Liver (tissue), 9 donors: Measurements from ENCODE around the gene CSPG4. TPM values are rescaled to one million over a fixed set of nuclear protein-coding genes. Genes with fewer than 3 reads are reported as not detected.
"Not testable (repeated sequence)": the region's sequence is repeated elsewhere in the genome, so short reads cannot be mapped to it uniquely, and the experiment has no call there.

Source experiments
- DNase-seq: peaks from one replicate; pipeline ENCODE4 v3.0.0-alpha.2; 2017; ENCODE audit warnings: low spot score
- H3K27ac ChIP-seq, 2 donors: one replicate each; pipeline ENCODE4 v1.7.0; 2013; ENCODE audit warnings: inconsistent platforms in 2 of 2, low read length in 2 of 2, control low read depth in 1 of 2, low read depth in 1 of 2, mild to moderate bottlenecking in 1 of 2
- H3K27me3 ChIP-seq, 4 donors: one replicate each; pipeline versions ENCODE4 v1.6.1 to v1.7.0; 2013; ENCODE audit warnings: low read length in 3 of 4, inconsistent platforms in 1 of 4, mild to moderate bottlenecking in 1 of 4, moderate library complexity in 1 of 4; ENCODE audit not compliant: control insufficient read depth in 4 of 4, insufficient read depth in 4 of 4
- H3K36me3 ChIP-seq, 4 donors: one replicate each; pipeline versions ENCODE4 v1.6.1 to v1.7.0; 2013; ENCODE audit warnings: low read length in 3 of 4, mild to moderate bottlenecking in 3 of 4, low read depth in 1 of 4, moderate library complexity in 1 of 4; ENCODE audit not compliant: control insufficient read depth in 4 of 4, insufficient read depth in 3 of 4
- H3K4me1 ChIP-seq, 4 donors: one replicate each; pipeline versions ENCODE4 v1.6.1 to v1.7.0; 2013; ENCODE audit warnings: low read length in 3 of 4, mild to moderate bottlenecking in 3 of 4, moderate library complexity in 1 of 4; ENCODE audit not compliant: control insufficient read depth in 4 of 4, insufficient read depth in 4 of 4
- H3K4me3 ChIP-seq, 3 donors: one replicate each; pipeline versions ENCODE4 v1.6.1 to v1.7.0; 2013; ENCODE audit warnings: low read length in 3 of 3, control low read depth in 1 of 3, low read depth in 1 of 3, mild to moderate bottlenecking in 1 of 3
- H3K9ac ChIP-seq, 2 donors: one replicate each; pipeline ENCODE4 v1.7.0; 2013; ENCODE audit warnings: low read length in 2 of 2, mild to moderate bottlenecking in 2 of 2, moderate library complexity in 2 of 2, control low read depth in 1 of 2, low read depth in 1 of 2
- H3K9me3 ChIP-seq, 4 donors: one replicate each; pipeline versions ENCODE4 v1.6.1 to v1.7.0; 2013; ENCODE audit warnings: low read length in 3 of 4; ENCODE audit not compliant: control insufficient read depth in 4 of 4
- FOXA1 ChIP-seq: IDR thresholded peaks from 2 replicates; pipeline ENCODE4 v1.6.1; 2016; ENCODE audit warnings: antibody characterized with exemption
- FOXA2 ChIP-seq: IDR thresholded peaks from 2 replicates; pipeline ENCODE4 v1.6.1; 2016; ENCODE audit warnings: antibody characterized with exemption
- GABPA ChIP-seq, 2 donors: IDR thresholded peaks in 1 of 2; conservative IDR thresholded peaks in 1 of 2; 2 replicates each; pipeline ENCODE4 v1.6.1; 2016; ENCODE audit warnings: antibody characterized with exemption in 2 of 2, mild to moderate bottlenecking in 1 of 2, moderate library complexity in 1 of 2
- HNF4A ChIP-seq, 2 donors: conservative IDR thresholded peaks; 2 replicates each; pipeline ENCODE4 v1.6.1; 2016; ENCODE audit warnings: antibody characterized with exemption in 2 of 2, mild to moderate bottlenecking in 2 of 2
- JUND ChIP-seq, 2 donors: IDR thresholded peaks; 2 replicates each; pipeline ENCODE4 v1.6.1; 2016; ENCODE audit warnings: antibody characterized with exemption in 2 of 2
- NR2F2 ChIP-seq: IDR thresholded peaks from 2 replicates; pipeline ENCODE4 v1.6.1; 2016; ENCODE audit warnings: antibody characterized with exemption
- RAD21 ChIP-seq, 2 donors: IDR thresholded peaks; 2 replicates each; pipeline ENCODE4 v1.6.1; 2016; ENCODE audit warnings: antibody characterized with exemption in 2 of 2, mild to moderate bottlenecking in 2 of 2
- REST ChIP-seq: IDR thresholded peaks from 2 replicates; pipeline ENCODE4 v1.6.1; 2016; ENCODE audit warnings: antibody characterized with exemption, mild to moderate bottlenecking
- RXRA ChIP-seq, 2 donors: IDR thresholded peaks; 2 replicates each; pipeline ENCODE4 v1.6.1; 2017 to 2018; ENCODE audit warnings: antibody characterized with exemption in 2 of 2, mild to moderate bottlenecking in 1 of 2
- SP1 ChIP-seq: IDR thresholded peaks from 2 replicates; pipeline ENCODE4 v1.6.1; 2018; ENCODE audit warnings: antibody characterized with exemption, mild to moderate bottlenecking
- WGBS: extraction: QIAGEN DNeasy Blood & Tissue Kit; methylation state at CpG from one replicate; pipeline ENCODE4 v1.1.7; 2013; 5-methylcytosine and 5-hydroxymethylcytosine counted together
- polyA plus RNA-seq, 2 donors: library from polyadenylated mRNA; stranded (reverse) in 1 of 2; unstranded in 1 of 2; fragments of 200-250 nt in 1 of 2; fragments of >200 nt in 1 of 2; fragmentation: Nextera tagmentation in 1 of 2; extraction: Ambion mirVana in 1 of 2; gene quantifications; one replicate each; pipeline versions ENCODE4 v1.2.1 to v1.2.3, GENCODE V29; 2013 to 2015
- total RNA-seq, 2 donors: library from RNA; depleted of rRNA; stranded (reverse); fragments of >200 nt; gene quantifications; one replicate each; pipeline ENCODE4 v1.2.3, GENCODE V29; 2014
- TF ChIP-seq, protein P1 (sequence below): IDR thresholded peaks from 2 replicates; pipeline ENCODE4 v1.6.1; 2016; ENCODE audit warnings: antibody characterized with exemption
- TF ChIP-seq, protein P2 (sequence below): fragments of 150-350 bp; IDR thresholded peaks from 2 replicates; pipeline ENCODE4 v1.5.1; 2017; ENCODE audit warnings: improper control_type of control experiment, low read depth, low read length; ENCODE audit not compliant: missing input control
- TF ChIP-seq, protein P3 (sequence below): IDR thresholded peaks from 2 replicates; pipeline ENCODE4 v1.6.1; 2016; ENCODE audit warnings: antibody characterized with exemption
- donor health status: healthy.
- donor health status: healthy.
- donor health status: healthy.
- donor health status: healthy.
- donor health status: healthy.

Gene CSPG4
- total and polyA plus RNA-seq, 4 donors: 0.07 to 1.5 (median 0.76) TPM

- 87% methylated on average over 5 of the region's 5 CpGs for WGBS
- not testable (repeated sequence) for H3K4me3 ChIP-seq, H3K27me3 ChIP-seq, H3K4me1 ChIP-seq, DNase-seq, H3K9ac ChIP-seq, H3K27ac ChIP-seq, H3K9me3 ChIP-seq, H3K36me3 ChIP-seq
Measured at GRCh38 chr15:75754871-75755270, 42.2 kb upstream of the CSPG4 start.

DNA sequence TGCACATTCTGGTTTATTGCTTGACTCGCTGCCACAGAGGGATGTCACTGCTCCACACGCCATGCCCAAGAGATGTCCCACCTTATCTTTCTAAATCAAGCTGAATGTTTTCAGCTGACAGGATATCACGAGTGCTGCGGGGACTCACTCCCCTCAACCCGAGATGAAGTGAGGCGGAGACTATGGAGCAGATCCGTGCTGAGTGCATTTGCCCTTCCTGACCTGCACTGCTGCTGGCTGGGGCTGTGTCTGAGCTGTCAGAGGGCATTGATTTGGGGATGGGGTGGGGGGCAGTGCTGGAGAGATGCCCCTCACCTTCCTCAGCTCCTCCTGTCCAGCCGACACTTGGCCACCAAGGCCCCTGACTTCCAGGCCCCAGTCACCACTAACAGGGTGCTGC, 40.5 kb upstream of the CSPG4 start:
- Histone ChIP-seq H3K9ac (no peak overlapping the region), H3K4me1 (no peaks in the 10 kb centered on the region), H3K4me3 (no peak overlapping the region), H3K27me3 (no peaks in the 10 kb centered on the region), H3K36me3 (no peaks in the 10 kb centered on the region), H3K9me3 (no peaks in the 10 kb centered on the region), H3K27ac (no peak overlapping the region)
- 86% methylated on average over 8 of the region's 8 CpGs for WGBS
- no peak for TF ChIP-seq SP1
- no peak for TF ChIP-seq GABPA (IDR thresholded peaks at IDR 0.05 in 1 of 2, conservative IDR thresholded peaks at IDR 0.05 in 1 of 2)
- TF ChIP-seq, protein P1, sequence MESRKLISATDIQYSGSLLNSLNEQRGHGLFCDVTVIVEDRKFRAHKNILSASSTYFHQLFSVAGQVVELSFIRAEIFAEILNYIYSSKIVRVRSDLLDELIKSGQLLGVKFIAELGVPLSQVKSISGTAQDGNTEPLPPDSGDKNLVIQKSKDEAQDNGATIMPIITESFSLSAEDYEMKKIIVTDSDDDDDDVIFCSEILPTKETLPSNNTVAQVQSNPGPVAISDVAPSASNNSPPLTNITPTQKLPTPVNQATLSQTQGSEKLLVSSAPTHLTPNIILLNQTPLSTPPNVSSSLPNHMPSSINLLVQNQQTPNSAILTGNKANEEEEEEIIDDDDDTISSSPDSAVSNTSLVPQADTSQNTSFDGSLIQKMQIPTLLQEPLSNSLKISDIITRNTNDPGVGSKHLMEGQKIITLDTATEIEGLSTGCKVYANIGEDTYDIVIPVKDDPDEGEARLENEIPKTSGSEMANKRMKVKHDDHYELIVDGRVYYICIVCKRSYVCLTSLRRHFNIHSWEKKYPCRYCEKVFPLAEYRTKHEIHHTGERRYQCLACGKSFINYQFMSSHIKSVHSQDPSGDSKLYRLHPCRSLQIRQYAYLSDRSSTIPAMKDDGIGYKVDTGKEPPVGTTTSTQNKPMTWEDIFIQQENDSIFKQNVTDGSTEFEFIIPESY: no peak
- no peak for TF ChIP-seq FOXA1
- DNase-seq: no peak

- no peaks in the 10 kb centered on the region for H3K36me3 ChIP-seq
- H3K9me3 ChIP-seq: no peaks in the 10 kb centered on the region
- no peak for TF ChIP-seq SP1
- TF ChIP-seq, protein P2, sequence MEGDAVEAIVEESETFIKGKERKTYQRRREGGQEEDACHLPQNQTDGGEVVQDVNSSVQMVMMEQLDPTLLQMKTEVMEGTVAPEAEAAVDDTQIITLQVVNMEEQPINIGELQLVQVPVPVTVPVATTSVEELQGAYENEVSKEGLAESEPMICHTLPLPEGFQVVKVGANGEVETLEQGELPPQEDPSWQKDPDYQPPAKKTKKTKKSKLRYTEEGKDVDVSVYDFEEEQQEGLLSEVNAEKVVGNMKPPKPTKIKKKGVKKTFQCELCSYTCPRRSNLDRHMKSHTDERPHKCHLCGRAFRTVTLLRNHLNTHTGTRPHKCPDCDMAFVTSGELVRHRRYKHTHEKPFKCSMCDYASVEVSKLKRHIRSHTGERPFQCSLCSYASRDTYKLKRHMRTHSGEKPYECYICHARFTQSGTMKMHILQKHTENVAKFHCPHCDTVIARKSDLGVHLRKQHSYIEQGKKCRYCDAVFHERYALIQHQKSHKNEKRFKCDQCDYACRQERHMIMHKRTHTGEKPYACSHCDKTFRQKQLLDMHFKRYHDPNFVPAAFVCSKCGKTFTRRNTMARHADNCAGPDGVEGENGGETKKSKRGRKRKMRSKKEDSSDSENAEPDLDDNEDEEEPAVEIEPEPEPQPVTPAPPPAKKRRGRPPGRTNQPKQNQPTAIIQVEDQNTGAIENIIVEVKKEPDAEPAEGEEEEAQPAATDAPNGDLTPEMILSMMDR: no peak
- no peak overlapping the region for H3K4me3 ChIP-seq
- DNase-seq: no peak
- no peaks in the 10 kb centered on the region for H3K4me1 ChIP-seq
- no peak overlapping the region for H3K9ac ChIP-seq
- no peak overlapping the region for H3K27ac ChIP-seq
- no peaks in the 10 kb centered on the region for H3K27me3 ChIP-seq
- 83% methylated on average over 4 of the region's 4 CpGs for WGBS
Measured at GRCh38 chr15:75751891-75752290, 39.2 kb upstream of the CSPG4 start.

- no peak overlapping the region for H3K27ac ChIP-seq
- no peaks in the 10 kb centered on the region for H3K36me3 ChIP-seq
- H3K4me1 ChIP-seq: no peaks in the 10 kb centered on the region
- no peak overlapping the region for H3K9ac ChIP-seq
- no peaks in the 10 kb centered on the region for H3K27me3 ChIP-seq
- no peak overlapping the region for H3K4me3 ChIP-seq
- 55% methylated on average over 2 of the region's 2 CpGs for WGBS
- DNase-seq: no peak
- no peaks in the 10 kb centered on the region for H3K9me3 ChIP-seq
- TF ChIP-seq RXRA (IDR thresholded peaks at IDR 0.05) (no peak), HNF4A (conservative IDR thresholded peaks at IDR 0.05) (no peak), JUND (IDR thresholded peaks at IDR 0.05) (no peak), REST (no peak), NR2F2 (no peak), GABPA (IDR thresholded peaks at IDR 0.05 in 1 of 2, conservative IDR thresholded peaks at IDR 0.05 in 1 of 2) (no peak), FOXA2 (no peak), FOXA1 (no peak), RAD21 (IDR thresholded peaks at IDR 0.05) (no peak)
- TF ChIP-seq, protein P1: no peak
- TF ChIP-seq, protein P3, sequence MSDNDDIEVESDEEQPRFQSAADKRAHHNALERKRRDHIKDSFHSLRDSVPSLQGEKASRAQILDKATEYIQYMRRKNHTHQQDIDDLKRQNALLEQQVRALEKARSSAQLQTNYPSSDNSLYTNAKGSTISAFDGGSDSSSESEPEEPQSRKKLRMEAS: no peak
Measured at GRCh38 chr15:75751116-75751875, 38.6 kb upstream of the CSPG4 start.
